Daoy (cell line): ENCODE results near the gene UBR7. TPM values are rescaled to one million over a fixed set of nuclear protein-coding genes. Genes with fewer than 3 reads are reported as not detected.

Experiments
- DNase-seq: peaks from one replicate; pipeline ENCODE4 v3.0.0-alpha.2; 2015; ENCODE audit warnings: low read depth
- total RNA-seq: library from RNA; depleted of rRNA; stranded (reverse); fragments of >200 nt; shearing (Covaris generic); gene quantifications from 2 replicates; pipeline ENCODE4 v1.2.3, GENCODE V29; 2014; rRNA removed

UBR7 gene
- total RNA-seq, 1 experiment from 2014 or later, result 109 TPM

GRCh38 chr14:93246534-93246933, 39.5 kb downstream of the UBR7 start:
- DNase-seq, result no peak

- no peak for DNase-seq
Observed at GRCh38 chr14:93249128-93249831, 42.2 kb downstream of the UBR7 start.

- DNase-seq, result no peak
Observed at GRCh38 chr14:93262446-93262845, 55.4 kb downstream of the UBR7 start.

DNA sequence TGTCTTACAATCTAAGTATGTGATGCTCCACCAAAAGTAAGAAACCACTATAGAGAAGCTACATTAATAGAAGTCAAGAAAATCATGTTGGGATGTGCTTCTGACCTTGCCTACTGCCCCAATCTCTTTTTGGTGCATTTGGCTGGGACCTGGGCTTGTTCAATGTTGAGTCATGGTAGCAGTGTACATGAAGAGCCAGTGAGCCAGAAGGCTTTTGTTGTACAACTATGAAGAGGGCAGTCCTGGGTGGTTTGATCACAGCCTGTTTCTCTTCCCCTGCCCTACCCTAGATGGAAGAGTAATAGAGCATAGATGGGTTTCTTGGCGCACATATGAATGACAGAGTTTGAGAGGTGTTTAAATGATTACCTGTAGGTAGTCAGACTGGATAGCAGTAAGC, 56.4 kb downstream of the UBR7 start:
- DNase-seq, result no peak

DNA sequence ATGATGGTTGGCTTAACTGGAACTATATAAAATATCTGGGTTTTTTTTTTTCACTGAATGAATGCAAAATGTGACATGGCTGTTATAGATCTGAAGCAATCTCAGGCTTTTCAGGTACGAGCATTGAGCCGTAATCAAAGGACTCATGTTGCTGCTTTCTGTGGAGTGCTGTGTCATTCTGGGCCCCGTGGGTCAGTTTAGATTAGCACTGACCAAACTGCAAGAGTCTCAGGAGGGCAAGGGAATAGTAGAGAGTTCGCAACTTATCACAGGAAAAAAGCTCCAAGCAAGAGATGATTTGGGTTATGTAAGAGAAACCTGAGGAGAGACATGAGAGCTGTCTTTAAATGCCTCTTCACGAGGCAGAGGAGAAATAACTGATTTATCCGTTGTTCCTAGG, 59.1 kb downstream of the UBR7 start:
- no peak for DNase-seq

DNA sequence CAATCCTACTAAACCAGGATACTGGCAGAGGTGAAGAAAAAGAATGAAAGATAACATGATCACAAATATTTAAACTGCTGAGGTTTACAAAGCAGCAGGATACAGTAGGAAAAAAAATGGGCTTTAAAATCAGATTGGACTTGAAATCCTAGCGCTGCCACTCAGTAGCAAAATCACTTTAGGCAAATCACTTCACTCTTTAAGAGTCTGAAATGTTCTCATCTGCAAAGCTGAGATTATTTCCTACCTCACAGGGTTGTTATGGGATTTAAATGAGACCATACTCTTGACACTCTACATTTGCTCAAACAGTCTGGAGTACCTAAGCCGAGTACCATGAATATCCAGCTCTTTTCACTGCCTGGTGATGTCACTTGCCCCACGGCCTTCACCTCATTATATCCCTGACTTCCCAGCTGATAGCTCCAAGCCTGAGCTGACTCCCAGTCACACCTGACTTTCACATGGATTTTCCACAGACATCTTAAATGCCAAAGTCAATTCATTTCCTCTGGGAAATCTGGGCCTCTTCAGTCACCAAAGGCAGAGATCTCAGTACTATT, 60.2 kb downstream of the UBR7 start:
- DNase-seq, result no peak

DNA sequence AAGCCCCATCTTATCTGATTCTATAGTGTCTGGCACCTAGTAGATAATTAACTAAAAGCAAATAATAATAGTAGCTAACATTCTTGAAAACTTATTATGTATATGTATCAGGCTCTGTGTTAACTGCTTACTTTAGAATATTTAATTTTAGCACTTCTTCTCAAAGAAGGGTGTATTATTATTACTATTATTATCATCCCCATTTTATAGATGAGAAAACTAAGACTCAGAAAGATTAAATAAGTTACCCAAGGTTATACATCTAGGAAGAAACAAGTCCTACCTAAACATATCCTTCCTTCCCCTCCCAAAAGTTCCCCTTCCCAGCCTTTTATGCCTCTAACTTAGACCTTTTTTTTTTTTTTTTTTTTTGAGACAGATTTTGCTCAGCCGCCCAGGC, 61.4 kb downstream of the UBR7 start:
- no peak for DNase-seq

GRCh38 chr14:93269341-93270068, 62.4 kb downstream of the UBR7 start:
- DNase-seq, result peak; percentile 69

DNA sequence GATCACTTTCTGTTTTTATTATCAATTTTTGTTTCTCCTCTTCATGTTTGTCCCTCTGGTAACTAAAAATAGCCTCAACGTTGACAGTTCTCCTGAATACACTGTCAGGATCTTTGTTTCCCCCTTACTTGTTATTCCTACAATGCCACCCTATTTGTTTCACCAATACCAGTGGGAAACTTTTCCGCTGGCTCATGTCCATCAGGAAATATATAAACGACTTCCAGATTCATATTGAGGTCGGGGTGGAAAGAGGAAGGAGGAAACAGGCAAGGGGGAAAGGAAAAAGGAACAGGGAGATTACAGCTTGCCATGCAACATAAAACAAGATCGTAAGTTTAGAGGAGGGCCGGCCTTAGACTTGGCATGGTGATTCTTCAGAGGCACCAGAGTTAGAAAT, 64.1 kb downstream of the UBR7 start:
- no peak for DNase-seq

- no peak for DNase-seq
Observed at GRCh38 chr14:93274055-93274806, 67.2 kb downstream of the UBR7 start.

DNA sequence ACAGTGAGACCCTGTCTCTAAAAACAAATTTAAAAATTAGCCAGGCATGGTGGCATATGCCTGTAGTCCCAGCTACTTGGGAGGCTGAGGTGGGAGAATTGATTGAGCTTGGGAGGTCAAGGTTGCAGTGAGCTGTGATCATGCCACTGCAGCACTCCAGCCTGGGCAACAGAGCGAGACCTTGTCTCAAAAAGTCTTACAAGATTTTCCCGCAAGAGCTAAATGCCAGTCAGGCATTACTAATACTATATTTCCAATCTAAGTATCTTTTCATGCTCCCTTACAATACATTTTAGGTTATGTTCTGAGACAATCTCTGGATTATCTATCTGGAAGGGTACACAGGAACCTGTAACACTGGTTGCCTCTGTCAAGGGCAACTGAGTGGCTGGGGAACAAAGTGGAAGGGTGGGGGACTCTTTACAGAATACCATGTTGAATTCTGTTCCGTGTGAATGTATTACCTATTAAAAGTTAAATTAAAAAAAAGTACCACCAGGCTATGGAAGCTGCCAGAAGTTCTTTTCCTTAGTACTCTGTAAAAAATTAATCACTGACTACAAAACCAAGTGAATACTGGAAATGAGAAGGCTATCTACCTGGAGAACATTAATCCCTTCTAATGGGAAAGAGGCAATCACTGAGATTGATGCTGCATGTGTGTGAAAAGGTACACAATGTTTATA, 69.1 kb downstream of the UBR7 start:
- no peak for DNase-seq

Other genes starting within 250 kb of the UBR7 start
- 14.2 and 24.7 TPM in 2 replicates for gene ITPK1, start 91.3 kb upstream of the UBR7 start, total RNA-seq
- gene MOAP1, start 22.4 kb upstream of the UBR7 start, total RNA-seq, result 18.8 and 19.8 TPM in 2 replicates
- gene LYSET, start 21.9 kb upstream of the UBR7 start, total RNA-seq, result 10.8 and 23.1 TPM in 2 replicates
- 64.4 and 65.5 TPM in 2 replicates for gene GON7, start 191 bp upstream of the UBR7 start, total RNA-seq
- 15.9 and 16.5 TPM in 2 replicates for gene BTBD7, start 125.8 kb downstream of the UBR7 start, total RNA-seq
- not detected in 2 replicates for gene COX8C, start 139.9 kb downstream of the UBR7 start, total RNA-seq
- not detected in 2 replicates for gene UNC79, start 223.7 kb downstream of the UBR7 start, total RNA-seq